Measurements from ENCODE around the gene CACNB1. TPM values are rescaled to one million over a fixed set of nuclear protein-coding genes. Genes with fewer than 3 reads are reported as not detected.

CACNB1 gene
- 4.1 to 7.1 TPM (median 6.2 TPM) in 5 replicates for total RNA-seq (2022; extraction: Qiagen RNA extraction)

GRCh38 chr17:39197380-39198185, at the start of gene CACNB1:
Gene CACNB1, minus strand, starts transcription at chr17:39197669. Its CDS starts 174 bp downstream, at chr17:39197495.

GRCh38 chr17:39225308-39225958, 28.0 kb upstream of the CACNB1 start, which contains the start of gene STAC2:
Gene STAC2, minus strand, starts transcription at chr17:39225945. Its CDS starts 443 bp downstream, at chr17:39225502.

GRCh38 chr17:39200070-39200879, 2.8 kb upstream of the CACNB1 start, which contains the start of gene RPL19:
Gene RPL19, plus strand, starts transcription at chr17:39200283. Its CDS starts 62 bp downstream, at chr17:39200345.

GRCh38 chr17:39165841-39166349, 31.6 kb downstream of the CACNB1 start, which contains the start of gene ARL5C:
Gene ARL5C, minus strand, starts transcription at chr17:39166161. Its CDS starts 401 bp downstream, at chr17:39165760.

GRCh38 chr17:39151150-39151942, 46.1 kb downstream of the CACNB1 start, which contains the start of gene PLXDC1:
Gene PLXDC1, minus strand, starts transcription at chr17:39151637. Its CDS starts 200 bp downstream, at chr17:39151437.

Other genes starting within 250 kb of the CACNB1 start
- not detected in 5 replicates for gene FBXO47, start 230.3 kb downstream of the CACNB1 start, total RNA-seq (2022; extraction: Qiagen RNA extraction)
- 0.07 to 0.32 TPM (median 0.18 TPM) in 5 replicates for gene PLXDC1, start 46.0 kb downstream of the CACNB1 start, total RNA-seq (2022; extraction: Qiagen RNA extraction)
- not detected in 5 replicates for gene ARL5C, start 31.5 kb downstream of the CACNB1 start, total RNA-seq (2022; extraction: Qiagen RNA extraction)
- gene RPL19, start 2.6 kb upstream of the CACNB1 start, total RNA-seq (2022; extraction: Qiagen RNA extraction) = 3,906 to 4,297 TPM (median 4,013 TPM) in 5 replicates
- 4.0 to 7.1 TPM (median 6.9 TPM) in 5 replicates for gene STAC2, start 28.3 kb upstream of the CACNB1 start, total RNA-seq (2022; extraction: Qiagen RNA extraction)
- 6.4 to 10.0 TPM (median 8.0 TPM) in 5 replicates for gene FBXL20, start 204.0 kb upstream of the CACNB1 start, total RNA-seq (2022; extraction: Qiagen RNA extraction)